Cardiac fibroblast (primary cell): ENCODE data around the gene EML3.

ENCODE experiments used
- DNase-seq, 2 donors: peaks; one replicate each; pipeline versions ENCODE4 v3.0.0 to v3.0.0-alpha.2; 2010; ENCODE audit warnings: low read depth in 2 of 2
- H3K4me3 ChIP-seq, 2 donors: replicated peaks in 1 of 2; 1 replicate in 1 of 2; 2 replicates in 1 of 2; pipeline ENCODE4 v1.5.1; 2011; ENCODE audit warnings: low read depth in 2 of 2, low read length in 2 of 2, mild to moderate bottlenecking in 2 of 2, moderate library complexity in 1 of 2
- CTCF ChIP-seq: IDR thresholded peaks from one replicate; pipeline ENCODE4 v1.5.1; 2011; ENCODE audit warnings: low read depth, mild to moderate bottlenecking, low read length, inconsistent platforms

Gene EML3

GRCh38 chr11:62558669-62559068 lies 53.9 kb downstream of the EML3 start:
- no peak for DNase-seq
- no peak for TF ChIP-seq CTCF

GRCh38 chr11:62556875-62557631 lies 55.5 kb downstream of the EML3 start:
- TF ChIP-seq CTCF, result no peak
- DNase-seq, result no peak
- no peak overlapping the region for H3K4me3 ChIP-seq

More at GRCh38 chr11:62558669-62559068, 53.9 kb downstream of the EML3 start:
- no peak overlapping the region for H3K4me3 ChIP-seq

GRCh38 chr11:62556108-62556874 lies 56.3 kb downstream of the EML3 start:
- TF ChIP-seq CTCF, result no peak
- peak overlapping the region in 1 of 2 donors; percentile 16 for H3K4me3 ChIP-seq
- peak; percentile 95 to 96 for DNase-seq

GRCh38 chr11:62555464-62556107 lies 57.0 kb downstream of the EML3 start:
- no peak for TF ChIP-seq CTCF
- peak; percentile 35 to 47 for DNase-seq
- peak overlapping the region in 1 of 2 donors; percentile 16 for H3K4me3 ChIP-seq

- DNase-seq, result no peak
- no peak for TF ChIP-seq CTCF
- peak overlapping the region in 1 of 2 donors; percentile 15 for H3K4me3 ChIP-seq
Measured at GRCh38 chr11:62554387-62555167, 58.0 kb downstream of the EML3 start.

GRCh38 chr11:62553839-62554361 lies 58.7 kb downstream of the EML3 start:
- no peak for TF ChIP-seq CTCF
- peak in 1 of 2 donors; percentile 94 for DNase-seq
- peak overlapping the region in 1 of 2 donors; percentile 32 for H3K4me3 ChIP-seq
